Stimulated activated CD4-positive, alpha-beta T cell treated with anti-CD3 and anti-CD28 coated beads, TNF-alpha, amount 100 ng/mL, for 4 hours (primary cell): ENCODE measurements around the gene TMED8.
"Not testable (repeated sequence)": the region's sequence is repeated elsewhere in the genome, so short reads cannot be mapped to it uniquely, and the experiment has no call there.

Experiments used
- DNase-seq, 3 experiments: peaks; one replicate each; pipeline ENCODE4 v3.0.0-alpha.2; 2020; ENCODE audit warnings: low read depth in 3 of 3

The TMED8 gene

GRCh38 chr14:77364146-77364545 lies 12.7 kb downstream of the TMED8 start:
- DNase-seq: no peak

GRCh38 chr14:77359626-77360025 lies 17.3 kb downstream of the TMED8 start:
- no peak for DNase-seq

GRCh38 chr14:77356899-77357298 lies 20.0 kb downstream of the TMED8 start:
- no peak for DNase-seq

- no peak for DNase-seq
Observed at GRCh38 chr14:77355811-77356210, 21.1 kb downstream of the TMED8 start.

- no peak for DNase-seq
Observed at GRCh38 chr14:77353469-77354141, 23.3 kb downstream of the TMED8 start.

GRCh38 chr14:77347751-77348150 lies 29.1 kb downstream of the TMED8 start:
- DNase-seq: no peak

GRCh38 chr14:77346495-77346894 lies 30.4 kb downstream of the TMED8 start:
- DNase-seq: no peak

- DNase-seq: no peak
Observed at GRCh38 chr14:77344377-77344996, 32.4 kb downstream of the TMED8 start.

GRCh38 chr14:77343662-77344061 lies 33.2 kb downstream of the TMED8 start:
- no peak for DNase-seq

- DNase-seq: no peak
Observed at GRCh38 chr14:77342726-77343397, 34.0 kb downstream of the TMED8 start.

GRCh38 chr14:77340389-77340788 lies 36.5 kb downstream of the TMED8 start:
- no peak for DNase-seq

GRCh38 chr14:77339407-77339806 lies 37.5 kb downstream of the TMED8 start:
- no peak for DNase-seq

GRCh38 chr14:77338302-77338701 lies 38.6 kb downstream of the TMED8 start:
- DNase-seq: no peak

- no peak for DNase-seq
Observed at GRCh38 chr14:77337880-77338279, 39.0 kb downstream of the TMED8 start.

- DNase-seq: not testable (repeated sequence)
Observed at GRCh38 chr14:77337255-77337654, 39.6 kb downstream of the TMED8 start.

GRCh38 chr14:77335576-77335975 lies 41.3 kb downstream of the TMED8 start:
- no peak for DNase-seq

- DNase-seq: no peak
Observed at GRCh38 chr14:77329872-77330271, 47.0 kb downstream of the TMED8 start.

GRCh38 chr14:77327111-77327510 lies 49.8 kb downstream of the TMED8 start:
- no peak for DNase-seq

- no peak for DNase-seq
Observed at GRCh38 chr14:77325746-77326094, 51.2 kb downstream of the TMED8 start.

GRCh38 chr14:77324816-77325745 lies 51.8 kb downstream of the TMED8 start:
- DNase-seq: no peak

GRCh38 chr14:77324289-77324688 lies 52.6 kb downstream of the TMED8 start:
- DNase-seq: no peak

GRCh38 chr14:77323571-77323970 lies 53.3 kb downstream of the TMED8 start:
- no peak for DNase-seq
